Fibroblast of lung (primary cell): Measurements from ENCODE around the gene ADH1B. TPM values are rescaled to one million over a fixed set of nuclear protein-coding genes. Genes with fewer than 3 reads are reported as not detected.

Experiments
- DNase-seq, 2 donors: peaks; one replicate each; pipeline versions ENCODE4 v3.0.0 to v3.0.0-alpha.2; 2010; ENCODE audit warnings: low read depth in 2 of 2
- H2AFZ ChIP-seq: 2 replicates; pipeline ENCODE4 v1.5.1; 2012; ENCODE audit warnings: low read length, control low read depth, inconsistent platforms
- H3K27ac ChIP-seq: 2 replicates; pipeline ENCODE4 v1.5.1; 2011; ENCODE audit warnings: low read length, control low read depth; ENCODE audit not compliant: insufficient read depth
- H3K27me3 ChIP-seq: 2 replicates; pipeline ENCODE4 v1.5.1; 2011; ENCODE audit warnings: mild to moderate bottlenecking, low read length; ENCODE audit not compliant: control insufficient read depth, insufficient read depth
- H3K36me3 ChIP-seq: 2 replicates; pipeline ENCODE4 v1.5.1; 2011; ENCODE audit warnings: low read length; ENCODE audit not compliant: control insufficient read depth, insufficient read depth
- H3K4me1 ChIP-seq: 2 replicates; pipeline ENCODE4 v1.5.1; 2011; ENCODE audit warnings: low read length; ENCODE audit not compliant: control insufficient read depth, insufficient read depth; ENCODE audit errors: extremely low read depth
- H3K4me2 ChIP-seq: 2 replicates; pipeline ENCODE4 v1.5.1; 2011; ENCODE audit warnings: low read length, control low read depth; ENCODE audit not compliant: insufficient read depth; ENCODE audit errors: extremely low read depth
- H3K4me3 ChIP-seq, 4 experiments: fragments of 200-600 bp in 1 of 4; sonication (generic) in 1 of 4; replicated peaks in 1 of 4; 2 replicates each; pipeline ENCODE4 v1.5.1; 2011 to 2016; ENCODE audit warnings: low read length in 4 of 4, low read depth in 3 of 4, mild to moderate bottlenecking in 3 of 4, control low read depth in 2 of 4, inconsistent platforms in 1 of 4, mixed read lengths in 1 of 4; ENCODE audit not compliant: insufficient read depth in 1 of 4; ENCODE audit errors: control extremely low read depth in 1 of 4
- H3K79me2 ChIP-seq: 2 replicates; pipeline ENCODE4 v1.5.1; 2012; ENCODE audit warnings: mild to moderate bottlenecking, low read length, inconsistent platforms; ENCODE audit not compliant: control insufficient read depth, insufficient read depth
- H3K9ac ChIP-seq: 2 replicates; pipeline ENCODE4 v1.5.1; 2011; ENCODE audit warnings: mild to moderate bottlenecking, low read length, control low read depth; ENCODE audit not compliant: insufficient read depth
- H3K9me3 ChIP-seq: 2 replicates; pipeline ENCODE4 v1.5.1; 2012; ENCODE audit warnings: low read depth, low read length; ENCODE audit not compliant: control insufficient read depth, insufficient read depth
- H4K20me1 ChIP-seq: 2 replicates; pipeline ENCODE4 v1.5.1; 2011; ENCODE audit warnings: low read length; ENCODE audit not compliant: control insufficient read depth, insufficient read depth; ENCODE audit errors: extremely low read depth
- EZH2 ChIP-seq: IDR thresholded peaks from 2 replicates; pipeline ENCODE4 v1.5.1; 2012; ENCODE audit warnings: low read length, control low read depth, mild to moderate bottlenecking; ENCODE audit errors: missing control alignments
- polyA plus RNA-seq, 2 donors: library from polyadenylated mRNA; depleted of rRNA in 1 of 2; stranded (reverse) in 1 of 2; unstranded in 1 of 2; fragments of >200 nt; gene quantifications; 2 replicates each; pipeline ENCODE4 v1.2.1, GENCODE V29; 2011 to 2012; ENCODE audit warnings: missing spikeins in 1 of 2
- total RNA-seq: library from RNA; depleted of rRNA; stranded (reverse); fragments of >200 nt; gene quantifications from 2 replicates; pipeline ENCODE4 v1.2.1, GENCODE V29; 2014
- TF ChIP-seq, protein P1 (sequence below), 2 donors: IDR thresholded peaks in 1 of 2; conservative IDR thresholded peaks in 1 of 2; 1 replicate in 1 of 2; 2 replicates in 1 of 2; pipeline ENCODE4 v1.5.1; 2011 to 2012; ENCODE audit warnings: low read length in 2 of 2, control low read depth in 1 of 2, inconsistent platforms in 1 of 2, low read depth in 1 of 2, mild to moderate bottlenecking in 1 of 2

Gene ADH1B
- total and polyA plus RNA-seq, 2 donors (not counting 1 experiment from before 2014, with no cell fraction given), result 188 to 364 TPM

DNA sequence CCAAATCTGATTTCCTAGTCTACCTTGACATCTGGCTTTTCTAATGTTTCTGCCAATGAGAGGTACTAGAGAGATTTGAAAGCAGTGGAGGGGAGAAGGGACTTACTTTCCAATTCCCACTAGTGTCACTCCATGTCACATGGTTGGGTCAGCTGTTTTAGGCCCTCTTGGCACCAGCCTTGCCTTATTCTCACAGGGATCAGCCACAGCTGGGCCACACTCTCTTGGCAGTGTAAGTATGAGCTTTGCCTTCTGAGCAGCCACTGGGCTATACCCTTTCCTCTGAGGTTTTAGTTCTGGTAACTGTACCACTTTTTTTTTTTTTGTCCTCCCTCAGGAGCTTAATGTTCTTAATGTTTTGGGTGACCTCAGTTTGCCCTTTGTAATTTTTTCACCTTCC lies 41.6 kb upstream of the ADH1B start:
- no peak overlapping the region for H3K27ac ChIP-seq
- H3K79me2 ChIP-seq, result no peaks in the 10 kb centered on the region
- H3K27me3 ChIP-seq, result no peaks in the 10 kb centered on the region
- H3K36me3 ChIP-seq, result no peaks in the 10 kb centered on the region
- H3K4me3 ChIP-seq, result no peak overlapping the region
- DNase-seq, result no peak
- H4K20me1 ChIP-seq, result no peaks in the 10 kb centered on the region
- H3K9me3 ChIP-seq, result no peaks in the 10 kb centered on the region
- H3K9ac ChIP-seq, result no peak overlapping the region
- H2AFZ ChIP-seq, result no peak overlapping the region
- H3K4me1 ChIP-seq, result no peaks in the 10 kb centered on the region
- TF ChIP-seq, protein P1, sequence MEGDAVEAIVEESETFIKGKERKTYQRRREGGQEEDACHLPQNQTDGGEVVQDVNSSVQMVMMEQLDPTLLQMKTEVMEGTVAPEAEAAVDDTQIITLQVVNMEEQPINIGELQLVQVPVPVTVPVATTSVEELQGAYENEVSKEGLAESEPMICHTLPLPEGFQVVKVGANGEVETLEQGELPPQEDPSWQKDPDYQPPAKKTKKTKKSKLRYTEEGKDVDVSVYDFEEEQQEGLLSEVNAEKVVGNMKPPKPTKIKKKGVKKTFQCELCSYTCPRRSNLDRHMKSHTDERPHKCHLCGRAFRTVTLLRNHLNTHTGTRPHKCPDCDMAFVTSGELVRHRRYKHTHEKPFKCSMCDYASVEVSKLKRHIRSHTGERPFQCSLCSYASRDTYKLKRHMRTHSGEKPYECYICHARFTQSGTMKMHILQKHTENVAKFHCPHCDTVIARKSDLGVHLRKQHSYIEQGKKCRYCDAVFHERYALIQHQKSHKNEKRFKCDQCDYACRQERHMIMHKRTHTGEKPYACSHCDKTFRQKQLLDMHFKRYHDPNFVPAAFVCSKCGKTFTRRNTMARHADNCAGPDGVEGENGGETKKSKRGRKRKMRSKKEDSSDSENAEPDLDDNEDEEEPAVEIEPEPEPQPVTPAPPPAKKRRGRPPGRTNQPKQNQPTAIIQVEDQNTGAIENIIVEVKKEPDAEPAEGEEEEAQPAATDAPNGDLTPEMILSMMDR (conservative IDR thresholded peaks at IDR 0.05 in 1 of 2, IDR thresholded peaks at IDR 0.05 in 1 of 2; ENCODE audit: low read depth in 1 of 2, low read length in 2 of 2), result no peak
- TF ChIP-seq EZH2, result no peak
- H3K4me2 ChIP-seq, result no peak overlapping the region

DNA sequence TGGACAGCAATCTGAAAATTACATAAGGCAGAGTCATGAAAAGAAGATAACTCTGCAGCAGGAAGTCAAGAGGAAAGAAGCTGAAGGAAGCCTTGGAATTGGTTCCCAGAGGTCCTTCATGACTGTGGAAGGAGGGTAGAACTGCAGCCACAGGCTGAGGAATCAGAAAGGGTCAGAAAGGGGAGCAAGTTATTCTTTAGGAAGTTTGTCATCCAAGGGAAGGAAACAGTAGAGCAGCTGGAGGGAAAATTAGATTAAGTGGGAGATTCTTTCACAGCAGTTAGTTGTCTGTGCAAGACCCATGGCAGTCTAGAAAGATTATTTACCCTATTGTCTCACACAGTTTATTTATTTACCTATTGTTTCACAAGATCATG lies 40.7 kb upstream of the ADH1B start:
- Histone ChIP-seq H2AFZ (peak overlapping the region; percentile 46), H3K9me3 (no peaks in the 10 kb centered on the region)

DNA sequence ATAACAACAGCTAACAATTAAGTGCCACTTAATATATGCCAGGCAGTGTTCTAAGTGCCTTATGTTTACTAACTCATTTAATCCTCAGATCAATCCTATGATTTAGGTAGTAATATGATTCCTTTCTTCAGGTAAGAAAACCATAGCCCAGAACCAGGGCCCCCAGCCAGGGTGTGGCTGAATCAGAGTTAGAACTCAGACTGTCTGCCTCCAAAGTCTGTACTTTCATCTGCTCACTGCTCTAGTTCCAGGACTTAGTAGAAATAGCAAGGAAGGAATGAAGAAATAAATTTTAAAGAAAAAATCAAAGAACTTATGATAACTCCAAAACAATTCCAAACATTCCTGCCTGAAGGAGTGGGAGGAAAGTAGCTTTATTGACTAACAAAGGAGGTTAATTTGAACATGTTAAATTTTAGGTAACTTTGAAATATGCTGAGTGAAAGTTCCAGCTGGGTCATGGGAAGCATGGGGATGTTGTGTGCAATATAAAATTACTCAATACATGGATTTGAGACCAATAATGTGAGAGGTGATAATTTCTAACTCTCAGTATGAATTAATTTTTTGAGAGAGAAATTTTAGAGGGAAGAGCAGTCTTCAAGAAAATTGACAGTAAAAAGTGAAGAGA lies 40.2 kb upstream of the ADH1B start:
- DNase-seq, result no peak

More for the DNA sequence above, 40.7 kb upstream of the ADH1B start:
- Histone ChIP-seq H3K27me3 (no peaks in the 10 kb centered on the region), H3K4me2 (no peak overlapping the region), H3K79me2 (no peaks in the 10 kb centered on the region), H3K9ac (no peak overlapping the region), H3K36me3 (no peaks in the 10 kb centered on the region), H3K27ac (no peak overlapping the region), H3K4me1 (no peaks in the 10 kb centered on the region), H3K4me3 (no peak overlapping the region), H4K20me1 (no peaks in the 10 kb centered on the region)
- DNase-seq, result no peak
- TF ChIP-seq EZH2, result no peak
- TF ChIP-seq, protein P1 (conservative IDR thresholded peaks at IDR 0.05 in 1 of 2, IDR thresholded peaks at IDR 0.05 in 1 of 2; ENCODE audit: low read depth in 1 of 2, low read length in 2 of 2), result no peak

More for the DNA sequence above, 40.2 kb upstream of the ADH1B start:
- Histone ChIP-seq H3K27ac (no peak overlapping the region), H4K20me1 (no peaks in the 10 kb centered on the region), H3K36me3 (no peaks in the 10 kb centered on the region), H3K4me2 (no peak overlapping the region), H3K9me3 (no peaks in the 10 kb centered on the region), H2AFZ (no peak overlapping the region), H3K9ac (no peak overlapping the region), H3K4me3 (no peak overlapping the region), H3K27me3 (no peaks in the 10 kb centered on the region), H3K79me2 (no peaks in the 10 kb centered on the region), H3K4me1 (no peaks in the 10 kb centered on the region)
- no peak for TF ChIP-seq EZH2
